ENCODE data around the gene DSCAML1.

The DSCAML1 gene

DNA sequence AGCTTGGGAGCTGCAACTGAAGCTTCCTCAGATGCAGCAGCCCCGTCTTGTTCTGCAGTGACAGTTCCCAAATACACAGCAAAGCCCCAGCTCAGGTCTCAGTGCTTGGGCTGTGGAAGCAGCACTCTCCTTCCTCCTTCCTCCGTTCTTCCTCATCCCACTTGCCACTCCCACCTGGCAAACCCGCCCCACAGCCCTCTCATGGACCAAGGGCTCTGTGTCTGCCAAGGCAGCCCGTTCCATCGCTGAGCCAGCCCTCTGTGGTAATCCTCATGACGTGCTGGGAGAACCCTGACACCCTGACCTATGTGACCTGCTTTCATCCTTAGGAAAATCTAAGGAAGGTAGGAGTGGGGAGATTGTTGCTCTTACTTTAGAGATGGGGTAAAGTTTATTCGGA, 157.0 kb downstream of the DSCAML1 start:
- H3K27ac ChIP-seq: no peak overlapping the region
- TF ChIP-seq, protein P1, sequence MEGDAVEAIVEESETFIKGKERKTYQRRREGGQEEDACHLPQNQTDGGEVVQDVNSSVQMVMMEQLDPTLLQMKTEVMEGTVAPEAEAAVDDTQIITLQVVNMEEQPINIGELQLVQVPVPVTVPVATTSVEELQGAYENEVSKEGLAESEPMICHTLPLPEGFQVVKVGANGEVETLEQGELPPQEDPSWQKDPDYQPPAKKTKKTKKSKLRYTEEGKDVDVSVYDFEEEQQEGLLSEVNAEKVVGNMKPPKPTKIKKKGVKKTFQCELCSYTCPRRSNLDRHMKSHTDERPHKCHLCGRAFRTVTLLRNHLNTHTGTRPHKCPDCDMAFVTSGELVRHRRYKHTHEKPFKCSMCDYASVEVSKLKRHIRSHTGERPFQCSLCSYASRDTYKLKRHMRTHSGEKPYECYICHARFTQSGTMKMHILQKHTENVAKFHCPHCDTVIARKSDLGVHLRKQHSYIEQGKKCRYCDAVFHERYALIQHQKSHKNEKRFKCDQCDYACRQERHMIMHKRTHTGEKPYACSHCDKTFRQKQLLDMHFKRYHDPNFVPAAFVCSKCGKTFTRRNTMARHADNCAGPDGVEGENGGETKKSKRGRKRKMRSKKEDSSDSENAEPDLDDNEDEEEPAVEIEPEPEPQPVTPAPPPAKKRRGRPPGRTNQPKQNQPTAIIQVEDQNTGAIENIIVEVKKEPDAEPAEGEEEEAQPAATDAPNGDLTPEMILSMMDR (IDR thresholded peaks at IDR 0.05): no peak
- no peak overlapping the region for H3K4me3 ChIP-seq
- H3K9me3 ChIP-seq: no peaks in the 10 kb centered on the region
- H3K27me3 ChIP-seq: peaks cover 0 to 38% of the 10 kb centered on the region in 2 donors
- intact Hi-C loops (cut with DNase I; ENCODE audit: low total_unique reads): no loop called here
- DNase-seq: no peak
- H3K4me1 ChIP-seq: no peaks in the 10 kb centered on the region
- H3K36me3 ChIP-seq: no peaks in the 10 kb centered on the region

DNA sequence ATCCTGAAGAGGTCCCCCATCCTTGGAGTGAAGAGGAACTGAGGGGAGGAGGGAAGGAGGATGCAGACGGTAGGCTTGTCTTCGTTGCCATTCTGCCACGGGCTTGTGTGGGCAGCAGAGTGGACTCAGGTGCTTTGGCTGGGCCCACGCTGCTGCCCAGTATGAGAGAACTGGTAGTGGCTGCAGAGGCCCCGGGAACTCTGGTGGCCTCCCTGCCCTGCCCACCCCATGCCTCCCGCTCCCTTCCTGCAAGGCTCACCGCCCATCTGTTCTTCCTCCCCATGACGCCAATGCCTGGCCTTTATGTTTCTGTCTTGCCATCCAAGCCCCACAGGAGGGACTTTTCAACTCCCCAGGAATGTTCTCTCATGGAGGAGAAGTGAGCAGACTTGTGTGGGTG, 157.4 kb downstream of the DSCAML1 start:
- no peaks in the 10 kb centered on the region for H3K9me3 ChIP-seq
- DNase-seq: no peak
- intact Hi-C loops (cut with DNase I; ENCODE audit: low total_unique reads): no loop called here
- peaks cover 0 to 34% of the 10 kb centered on the region in 2 donors for H3K27me3 ChIP-seq
- TF ChIP-seq, protein P1 (IDR thresholded peaks at IDR 0.05): no peak
- no peak overlapping the region for H3K4me3 ChIP-seq
- no peak overlapping the region for H3K27ac ChIP-seq
- no peaks in the 10 kb centered on the region for H3K36me3 ChIP-seq
- H3K4me1 ChIP-seq: no peaks in the 10 kb centered on the region

DNA sequence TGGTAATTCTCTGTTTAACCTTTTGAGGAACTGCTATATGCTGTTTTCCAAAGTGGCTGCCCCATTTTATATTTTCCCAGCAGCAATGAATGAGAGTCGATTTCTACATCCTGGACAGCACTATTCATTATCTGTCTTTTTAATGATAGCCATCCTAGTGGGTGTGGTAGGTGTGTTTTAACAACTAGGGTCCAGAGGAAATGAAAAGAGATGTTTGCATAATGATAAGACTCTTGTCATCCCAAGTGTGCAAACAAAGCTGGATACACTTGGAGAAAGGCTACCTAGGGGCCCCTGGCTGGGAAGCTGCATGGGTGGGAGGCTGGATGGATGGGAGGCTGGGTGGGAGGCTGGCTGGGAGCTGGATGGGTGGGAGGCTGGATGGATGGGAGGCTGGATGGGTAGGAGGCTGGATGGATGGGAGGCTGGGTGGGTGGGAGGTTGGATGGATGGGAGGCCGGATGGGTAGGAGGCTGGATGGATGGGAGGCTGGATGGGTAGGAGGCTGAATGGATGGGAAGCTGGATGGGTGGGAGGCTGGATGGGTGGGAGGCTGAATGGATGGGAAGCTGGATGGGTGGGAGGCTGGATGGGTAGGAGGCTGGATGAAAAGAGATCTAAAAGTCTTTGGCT, 158.0 kb downstream of the DSCAML1 start:
- Histone ChIP-seq H3K9me3 (no peaks in the 10 kb centered on the region), H3K4me3 (no peak overlapping the region), H3K4me1 (no peaks in the 10 kb centered on the region), H3K27ac (no peak overlapping the region), H3K27me3 (peaks cover 0 to 28% of the 10 kb centered on the region in 2 donors), H3K36me3 (no peaks in the 10 kb centered on the region)
- intact Hi-C loops (cut with DNase I; ENCODE audit: low total_unique reads): no loop called here
- TF ChIP-seq, protein P1 (IDR thresholded peaks at IDR 0.05): no peak
- DNase-seq: no peak

DNA sequence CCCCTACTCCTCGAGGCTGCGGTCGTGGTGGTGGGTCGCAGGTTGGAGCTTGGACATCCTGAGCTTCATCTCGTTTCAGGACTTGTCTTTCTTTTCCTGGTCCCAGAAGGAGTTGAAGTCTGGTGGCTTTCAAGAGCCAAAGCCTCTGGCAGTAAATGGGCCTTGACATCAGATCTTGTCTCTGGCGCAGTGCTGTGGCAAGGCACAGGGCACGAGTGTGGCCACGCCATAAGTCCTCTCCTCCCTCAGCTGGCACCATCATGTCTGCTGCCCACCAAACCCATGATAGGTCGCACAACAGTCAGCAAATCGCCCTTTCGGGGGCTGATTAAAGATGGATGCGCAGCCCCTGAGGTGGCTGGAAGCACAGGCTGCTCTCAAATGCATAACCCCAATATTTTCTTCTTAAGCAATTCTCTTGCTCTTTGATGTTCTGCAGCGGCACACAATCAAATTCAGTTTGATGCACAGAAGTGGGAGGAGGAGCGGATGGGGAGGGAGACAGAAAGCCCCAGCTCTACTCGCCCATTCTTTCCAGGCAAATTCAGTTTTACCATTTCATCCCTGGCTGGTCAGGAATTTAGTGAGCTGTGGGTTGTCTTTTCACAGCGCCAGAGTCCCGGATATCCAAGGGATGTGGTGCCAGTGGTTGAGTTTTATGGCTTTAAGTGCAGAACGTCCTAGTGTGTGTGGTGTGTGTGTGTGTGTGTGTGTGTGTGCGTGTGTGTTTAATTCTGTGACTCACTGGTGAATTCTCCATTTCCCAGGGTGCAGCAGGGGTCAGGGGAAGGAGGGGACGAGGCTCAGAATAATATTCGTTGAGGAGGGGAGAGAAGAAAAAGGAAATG, 162.0 kb downstream of the DSCAML1 start:
- TF ChIP-seq, protein P1 (IDR thresholded peaks at IDR 0.05): no peak
- H3K4me3 ChIP-seq: no peak overlapping the region
- no peaks in the 10 kb centered on the region for H3K4me1 ChIP-seq
- H3K27me3 ChIP-seq: peaks cover 0 to 8% of the 10 kb centered on the region in 2 donors
- no peaks in the 10 kb centered on the region for H3K36me3 ChIP-seq
- no peaks in the 10 kb centered on the region for H3K9me3 ChIP-seq
- DNase-seq: no peak
- H3K27ac ChIP-seq: no peak overlapping the region
- intact Hi-C loops (cut with DNase I; ENCODE audit: low total_unique reads): no loop called here

DNA sequence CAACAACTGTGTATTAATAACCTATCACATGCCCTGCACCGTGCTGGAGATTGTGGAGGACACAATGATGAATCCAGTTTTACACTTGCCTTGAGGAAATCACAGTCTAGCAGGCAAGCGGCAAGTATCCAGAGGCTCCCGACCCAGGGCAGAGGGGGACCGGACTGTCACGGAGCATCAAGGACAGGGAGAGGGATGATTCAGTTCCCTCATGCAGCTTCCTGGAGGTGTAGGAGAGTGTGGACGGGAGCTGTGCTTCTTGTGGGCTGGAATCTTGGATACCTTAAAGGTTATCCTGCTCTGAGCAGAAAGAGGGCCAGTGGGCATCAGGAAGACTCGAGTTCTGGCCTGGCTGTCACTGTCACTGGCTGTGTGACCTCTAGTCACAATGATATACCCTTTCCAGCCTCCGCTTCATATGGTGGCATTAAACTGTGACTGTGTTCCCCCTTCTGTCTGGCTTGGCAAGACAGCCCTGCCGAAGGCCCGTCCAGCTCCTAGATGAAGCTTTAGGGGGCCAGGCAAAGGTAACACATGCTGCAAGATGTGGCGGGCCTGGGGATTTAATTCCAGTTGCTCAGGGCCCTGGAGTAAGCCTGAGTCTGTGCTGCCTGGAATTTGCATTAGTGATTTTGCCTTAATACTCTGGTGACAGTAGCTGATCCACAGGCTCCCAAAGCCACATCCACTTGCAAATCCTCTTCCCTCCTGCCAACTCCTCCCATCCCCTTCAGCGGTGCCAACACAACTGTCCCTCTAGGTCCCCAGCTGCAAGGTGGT, 162.8 kb downstream of the DSCAML1 start:
- no peaks in the 10 kb centered on the region for H3K36me3 ChIP-seq
- TF ChIP-seq, protein P1 (IDR thresholded peaks at IDR 0.05): no peak
- H3K9me3 ChIP-seq: no peaks in the 10 kb centered on the region
- no peak overlapping the region for H3K27ac ChIP-seq
- no peak overlapping the region for H3K4me3 ChIP-seq
- intact Hi-C loops (cut with DNase I; ENCODE audit: low total_unique reads): no loop called here
- no peaks in the 10 kb centered on the region for H3K4me1 ChIP-seq
- peaks cover 0 to 3% of the 10 kb centered on the region in 2 donors for H3K27me3 ChIP-seq
- DNase-seq: no peak
